Osteocyte (in vitro differentiated cells): ENCODE measurements around the gene FREM3. TPM values are rescaled to one million over a fixed set of nuclear protein-coding genes. Genes with fewer than 3 reads are reported as not detected.

Experiments
- DNase-seq: peaks from one replicate; pipeline ENCODE4 v3.0.0; 2021; ENCODE audit warnings: mixed read lengths; ENCODE audit not compliant: unreplicated experiment; ENCODE audit errors: extremely low spot score
- H3K27ac Mint-ChIP-seq: one replicate; pipeline ENCODE4 v1.8.0; 2021; ENCODE audit warnings: mild to moderate bottlenecking, mixed read lengths; ENCODE audit not compliant: unreplicated experiment
- H3K27me3 Mint-ChIP-seq: one replicate; pipeline ENCODE4 v1.8.0; 2021; ENCODE audit warnings: mixed read lengths; ENCODE audit not compliant: unreplicated experiment
- H3K36me3 Mint-ChIP-seq: one replicate; pipeline ENCODE4 v1.8.0; 2021; ENCODE audit warnings: mixed read lengths; ENCODE audit not compliant: unreplicated experiment
- H3K4me1 Mint-ChIP-seq: one replicate; pipeline ENCODE4 v1.8.0; 2021; ENCODE audit warnings: mixed read lengths; ENCODE audit not compliant: unreplicated experiment
- H3K4me3 Mint-ChIP-seq: one replicate; pipeline ENCODE4 v1.8.0; 2021; ENCODE audit warnings: mild to moderate bottlenecking, moderate library complexity, mixed read lengths; ENCODE audit not compliant: unreplicated experiment
- H3K9me3 Mint-ChIP-seq: one replicate; pipeline ENCODE4 v1.8.0; 2021; ENCODE audit warnings: mixed read lengths; ENCODE audit not compliant: unreplicated experiment
- total RNA-seq: library from RNA; stranded (reverse); gene quantifications from 2 replicates; pipeline ENCODE4 v1.2.1, GENCODE V29; 2021
- TF ChIP-seq, protein P1 (sequence below): fragments of 200-600 bp; sonication (generic); IDR thresholded peaks from 2 replicates; pipeline ENCODE4 v1.5.0; 2021; ENCODE audit warnings: antibody characterized with exemption, mild to moderate bottlenecking, moderate library complexity

FREM3 gene
- total RNA-seq, 1 donor from 2014 or later = not detected

GRCh38 chr4:143554728-143555597, 145.5 kb downstream of the FREM3 start:
- Mint-ChIP-seq H3K27me3 (no peaks in the 10 kb centered on the region), H3K4me3 (no peak overlapping the region), H3K4me1 (no peaks in the 10 kb centered on the region), H3K9me3 (peaks cover 4% of the 10 kb centered on the region), H3K27ac (no peak overlapping the region), H3K36me3 (peaks cover 54% of the 10 kb centered on the region)
- no peak for DNase-seq
- TF ChIP-seq, protein P1, sequence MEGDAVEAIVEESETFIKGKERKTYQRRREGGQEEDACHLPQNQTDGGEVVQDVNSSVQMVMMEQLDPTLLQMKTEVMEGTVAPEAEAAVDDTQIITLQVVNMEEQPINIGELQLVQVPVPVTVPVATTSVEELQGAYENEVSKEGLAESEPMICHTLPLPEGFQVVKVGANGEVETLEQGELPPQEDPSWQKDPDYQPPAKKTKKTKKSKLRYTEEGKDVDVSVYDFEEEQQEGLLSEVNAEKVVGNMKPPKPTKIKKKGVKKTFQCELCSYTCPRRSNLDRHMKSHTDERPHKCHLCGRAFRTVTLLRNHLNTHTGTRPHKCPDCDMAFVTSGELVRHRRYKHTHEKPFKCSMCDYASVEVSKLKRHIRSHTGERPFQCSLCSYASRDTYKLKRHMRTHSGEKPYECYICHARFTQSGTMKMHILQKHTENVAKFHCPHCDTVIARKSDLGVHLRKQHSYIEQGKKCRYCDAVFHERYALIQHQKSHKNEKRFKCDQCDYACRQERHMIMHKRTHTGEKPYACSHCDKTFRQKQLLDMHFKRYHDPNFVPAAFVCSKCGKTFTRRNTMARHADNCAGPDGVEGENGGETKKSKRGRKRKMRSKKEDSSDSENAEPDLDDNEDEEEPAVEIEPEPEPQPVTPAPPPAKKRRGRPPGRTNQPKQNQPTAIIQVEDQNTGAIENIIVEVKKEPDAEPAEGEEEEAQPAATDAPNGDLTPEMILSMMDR = no peak

DNA sequence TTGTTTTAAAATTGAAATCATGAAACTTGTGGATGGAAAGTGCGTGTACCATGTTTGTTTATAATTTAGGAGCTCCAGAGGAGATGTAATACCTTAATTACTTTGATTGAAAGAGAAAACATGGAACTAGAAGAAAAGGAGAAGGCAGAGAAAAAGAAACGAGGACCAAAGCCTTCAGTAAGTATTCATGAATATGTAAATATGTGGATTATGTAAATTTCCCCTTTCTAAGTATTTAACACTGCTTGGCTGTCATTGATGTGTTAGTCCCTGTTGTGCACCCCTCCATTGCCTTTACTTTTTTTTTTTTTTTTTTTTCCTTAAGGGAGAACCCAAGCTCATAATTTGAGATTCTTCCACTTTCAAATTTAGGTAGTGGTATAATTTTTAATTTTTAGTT, 150.5 kb downstream of the FREM3 start:
- Mint-ChIP-seq H3K9me3 (no peaks in the 10 kb centered on the region), H3K4me3 (no peak overlapping the region), H3K27ac (no peak overlapping the region), H3K27me3 (no peaks in the 10 kb centered on the region), H3K4me1 (no peaks in the 10 kb centered on the region), H3K36me3 (peaks cover 71% of the 10 kb centered on the region)
- no peak for DNase-seq
- TF ChIP-seq, protein P1 = no peak

DNA sequence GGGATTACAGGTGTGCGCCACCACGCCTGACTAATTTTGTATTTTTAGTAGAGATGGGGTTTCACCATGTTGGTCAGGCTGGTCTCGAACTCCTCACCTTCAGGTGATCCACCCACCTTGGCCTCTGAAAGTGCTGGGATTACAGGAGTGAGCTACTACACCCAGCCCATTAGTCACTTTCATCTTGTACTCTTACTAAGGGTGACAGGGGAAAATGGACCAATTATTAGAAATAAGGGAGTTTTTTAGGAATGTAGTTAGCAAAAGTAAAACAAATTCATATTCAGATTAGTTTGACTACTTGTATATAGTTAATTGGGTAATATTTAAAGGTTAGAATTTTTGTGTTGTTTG, 160.8 kb downstream of the FREM3 start:
- Mint-ChIP-seq H3K4me1 (no peaks in the 10 kb centered on the region), H3K27ac (no peak overlapping the region), H3K36me3 (peaks cover 71% of the 10 kb centered on the region), H3K4me3 (no peak overlapping the region), H3K27me3 (no peaks in the 10 kb centered on the region), H3K9me3 (no peaks in the 10 kb centered on the region)
- TF ChIP-seq, protein P1 = no peak
- no peak for DNase-seq

- H3K27ac Mint-ChIP-seq = no peak overlapping the region
- no peaks in the 10 kb centered on the region for H3K27me3 Mint-ChIP-seq
- H3K4me3 Mint-ChIP-seq = no peak overlapping the region
- H3K4me1 Mint-ChIP-seq = no peaks in the 10 kb centered on the region
- no peak for DNase-seq
- no peaks in the 10 kb centered on the region for H3K9me3 Mint-ChIP-seq
- peaks cover 70% of the 10 kb centered on the region for H3K36me3 Mint-ChIP-seq
- TF ChIP-seq, protein P1 = no peak
These were observed 161.4 kb downstream of the FREM3 start for GRCh38 chr4:143538979-143539669.

GRCh38 chr4:143531788-143532491, 168.5 kb downstream of the FREM3 start:
- DNase-seq = no peak
- Mint-ChIP-seq H3K9me3 (no peaks in the 10 kb centered on the region), H3K4me3 (no peak overlapping the region), H3K27me3 (no peaks in the 10 kb centered on the region), H3K4me1 (peaks cover 6% of the 10 kb centered on the region), H3K27ac (no peak overlapping the region), H3K36me3 (peaks cover 65% of the 10 kb centered on the region)
- TF ChIP-seq, protein P1 = no peak
